H1 (cell line): ENCODE data around the gene C5AR1. TPM values are rescaled to one million over a fixed set of nuclear protein-coding genes. Genes with fewer than 3 reads are reported as not detected.
"Not testable (repeated sequence)": the region's sequence is repeated elsewhere in the genome, so short reads cannot be mapped to it uniquely, and the experiment has no call there.

Experiments
- CTCF ChIA-PET: fragments of 300-600 bp; sonication (Branson Sonifier 250); formaldehyde crosslinking; loops from one replicate; lab custom pipeline; 2021; ENCODE audit not compliant: partially characterized antibody; lab: Charles Lee
- POLR2A ChIA-PET: fragments of 300-600 bp; sonication (Branson Sonifier 250); formaldehyde crosslinking; loops from one replicate; lab custom pipeline; 2021; ENCODE audit warnings: inconsistent platforms; ENCODE audit not compliant: partially characterized antibody; lab: Charles Lee
- DNase-seq, 2 experiments: peaks; one replicate each; pipeline versions ENCODE4 v3.0.0 to v3.0.0-alpha.2; 2010 to 2022; ENCODE audit warnings: low spot score in 2 of 2, low read depth in 1 of 2, mixed read lengths in 1 of 2
- FAIRE-seq: peaks from 2 replicates; lab custom pipeline; 2011; peaks lifted over from hg19 to GRCh38; lab: Jason Lieb, UNC
- H2AFZ ChIP-seq: 2 replicates; pipeline ENCODE4 v1.8.1; 2012; ENCODE audit warnings: low read length, inconsistent platforms
- H2AK5ac ChIP-seq: 2 replicates; pipeline ENCODE4 v1.6.1; 2013; ENCODE audit warnings: low read depth, low read length
- H2BK120ac ChIP-seq: replicated peaks from 2 replicates; pipeline ENCODE3; 2013; ENCODE audit warnings: low read depth, low read length, inconsistent platforms
- H2BK12ac ChIP-seq: 2 replicates; pipeline ENCODE4 v1.6.1; 2013; ENCODE audit warnings: low read depth, low read length
- H2BK15ac ChIP-seq: 2 replicates; pipeline ENCODE4 v1.6.1; 2013; ENCODE audit warnings: low read length
- H2BK20ac ChIP-seq: 2 replicates; pipeline ENCODE4 v1.6.1; 2013; ENCODE audit warnings: low read length
- H2BK5ac ChIP-seq: 2 replicates; pipeline ENCODE4 v1.6.1; 2013; ENCODE audit warnings: low read depth, low read length
- H3K14ac ChIP-seq: 2 replicates; pipeline ENCODE4 v1.6.1; 2013; ENCODE audit warnings: inconsistent platforms; ENCODE audit not compliant: insufficient read length
- H3K18ac ChIP-seq: 2 replicates; pipeline ENCODE4 v1.6.1; 2013; ENCODE audit warnings: low read length; ENCODE audit errors: extremely low read depth
- H3K23ac ChIP-seq: 2 replicates; pipeline ENCODE4 v1.6.1; 2013; ENCODE audit warnings: inconsistent platforms; ENCODE audit not compliant: insufficient read length
- H3K23me2 ChIP-seq: 2 replicates; pipeline ENCODE4 v1.6.1; 2013; ENCODE audit warnings: low read depth, low read length
- H3K27ac ChIP-seq: 2 replicates; pipeline ENCODE4 v1.6.1; 2011; ENCODE audit warnings: low read depth, low read length, inconsistent platforms
- H3K27me3 ChIP-seq, 4 experiments: replicated peaks in 1 of 4; 1 replicate in 1 of 4; 2 replicates in 3 of 4; pipeline versions ENCODE4 v1.6.1 to v1.8.1; 2011 to 2013; ENCODE audit warnings: low read length in 3 of 4, mild to moderate bottlenecking in 3 of 4, inconsistent platforms in 2 of 4, mixed read lengths in 2 of 4, moderate library complexity in 1 of 4; ENCODE audit not compliant: control insufficient read depth in 3 of 4, insufficient read depth in 3 of 4; ENCODE audit errors: extremely low read depth in 1 of 4
- H3K36me3 ChIP-seq, 4 experiments: 2 replicates each; pipeline versions ENCODE4 v1.6.1 to v1.8.1; 2011 to 2013; ENCODE audit warnings: mild to moderate bottlenecking in 4 of 4, low read length in 3 of 4, moderate library complexity in 2 of 4, control low read depth in 1 of 4, inconsistent platforms in 1 of 4; ENCODE audit not compliant: insufficient read depth in 4 of 4, control insufficient read depth in 2 of 4
- H3K4ac ChIP-seq: replicated peaks from 2 replicates; pipeline ENCODE3; 2013; ENCODE audit warnings: low read length, low read depth, mixed read lengths, inconsistent platforms; ENCODE audit not compliant: insufficient read length
- H3K4me1 ChIP-seq, 4 experiments: replicated peaks in 1 of 4; 1 replicate in 1 of 4; 2 replicates in 3 of 4; pipeline versions ENCODE4 v1.6.1 to v1.8.1; 2011 to 2013; ENCODE audit warnings: low read length in 3 of 4, inconsistent platforms in 2 of 4, mixed read lengths in 1 of 4; ENCODE audit not compliant: insufficient read depth in 4 of 4, control insufficient read depth in 3 of 4
- H3K4me2 ChIP-seq, 2 experiments: 2 replicates each; pipeline versions ENCODE4 v1.6.1 to v1.8.1; 2011 to 2013; ENCODE audit warnings: low read depth in 2 of 2, low read length in 2 of 2, control low read depth in 1 of 2, inconsistent platforms in 1 of 2, mild to moderate bottlenecking in 1 of 2; ENCODE audit not compliant: insufficient read depth in 1 of 2
- H3K4me3 ChIP-seq, 4 experiments: fragments of 200-600, 300-600 bp in 1 of 4; sonication (generic), shearing (Covaris generic), sonication (Bioruptor Twin) in 1 of 4; 2 replicates each; pipeline versions ENCODE4 v1.5.1 to v1.8.1; 2011 to 2016; ENCODE audit warnings: low read length in 4 of 4, low read depth in 3 of 4, control low read depth in 2 of 4, inconsistent platforms in 2 of 4, mild to moderate bottlenecking in 2 of 4, mixed read lengths in 1 of 4, moderate library complexity in 1 of 4; ENCODE audit not compliant: insufficient read depth in 2 of 4; ENCODE audit errors: extremely low read depth in 1 of 4
- H3K56ac ChIP-seq: replicated peaks from 2 replicates; pipeline ENCODE3; 2013; ENCODE audit warnings: low read depth, mild to moderate bottlenecking, mixed read lengths, low read length, inconsistent platforms; ENCODE audit not compliant: insufficient read length
- H3K79me1 ChIP-seq: 2 replicates; pipeline ENCODE4 v1.6.1; 2013; ENCODE audit warnings: low read depth, low read length, control low read depth
- H3K79me2 ChIP-seq, 2 experiments: 2 replicates each; pipeline versions ENCODE4 v1.6.1 to v1.8.1; 2012 to 2013; ENCODE audit warnings: low read length in 2 of 2, mild to moderate bottlenecking in 2 of 2, inconsistent platforms in 1 of 2; ENCODE audit not compliant: insufficient read depth in 2 of 2, control insufficient read depth in 1 of 2
- H3K9ac ChIP-seq, 4 experiments: replicated peaks in 1 of 4; 1 replicate in 1 of 4; 2 replicates in 3 of 4; pipeline versions ENCODE4 v1.6.1 to v1.8.1; 2011 to 2013; ENCODE audit warnings: low read depth in 3 of 4, low read length in 3 of 4, control low read depth in 2 of 4, mild to moderate bottlenecking in 2 of 4, moderate library complexity in 2 of 4, inconsistent platforms in 1 of 4; ENCODE audit errors: extremely low read depth in 1 of 4
- H3K9me3 ChIP-seq, 2 experiments: 2 replicates each; pipeline versions ENCODE4 v1.6.1 to v1.8.1; 2012 to 2013; ENCODE audit warnings: mild to moderate bottlenecking in 2 of 2, moderate library complexity in 2 of 2, control low read depth in 1 of 2, inconsistent platforms in 1 of 2, low read depth in 1 of 2, low read length in 1 of 2, mixed read lengths in 1 of 2; ENCODE audit not compliant: insufficient read depth in 2 of 2
- H4K20me1 ChIP-seq, 2 experiments: replicated peaks in 1 of 2; 2 replicates each; pipeline versions ENCODE3 to v1.8.1; 2011 to 2013; ENCODE audit warnings: inconsistent platforms in 2 of 2, low read length in 2 of 2, mild to moderate bottlenecking in 1 of 2; ENCODE audit not compliant: insufficient read depth in 2 of 2, control insufficient read depth in 1 of 2
- H4K5ac ChIP-seq: 2 replicates; pipeline ENCODE4 v1.6.1; 2013; ENCODE audit warnings: low read length, low read depth, mixed read lengths, inconsistent platforms; ENCODE audit not compliant: insufficient read length
- H4K8ac ChIP-seq: 2 replicates; pipeline ENCODE4 v1.8.0; 2013; ENCODE audit warnings: mild to moderate bottlenecking, moderate library complexity, low read length, inconsistent platforms; ENCODE audit not compliant: insufficient read depth; ENCODE audit errors: extremely low read depth
- H4K91ac ChIP-seq: replicated peaks from 2 replicates; pipeline ENCODE3; 2013; ENCODE audit warnings: low read length, mixed read lengths, inconsistent platforms; ENCODE audit not compliant: insufficient read length
- WGBS, 2 experiments: shearing (Covaris generic) in 1 of 2; methylation state at CpG; one replicate each; pipeline versions ENCODE4 v1.1.6 to v1.1.7; 2013 to 2015; ENCODE audit warnings: low lambda C conversion rate in 2 of 2, mixed read lengths in 2 of 2, inconsistent platforms in 1 of 2, low coverage in 1 of 2, missing lambda C conversion rate in 1 of 2; ENCODE audit not compliant: insufficient replicate concordance in 2 of 2, insufficient coverage in 1 of 2, insufficient read length in 1 of 2; ENCODE audit errors: extremely low coverage in 1 of 2, missing lambda C conversion rate in 1 of 2; 5-methylcytosine and 5-hydroxymethylcytosine counted together
- polyA plus RNA-seq, 7 experiments: library from polyadenylated mRNA; depleted of rRNA in 3 of 7; stranded (reverse) in 5 of 7; unstranded in 2 of 7; fragments of >200 nt in 5 of 7; fragments of 200-250 nt in 2 of 7; gene quantifications; 1 replicate in 5 of 7; 2 replicates in 1 of 7; 4 replicates in 1 of 7; pipeline versions ENCODE4 v1.2.1 to v1.2.3, GENCODE V29; 2011 to 2013; ENCODE audit warnings: missing spikeins in 2 of 7, mixed read lengths in 2 of 7
- total RNA-seq: library from RNA; stranded (reverse); fragmentation: NEBNext Ultra II Directional; extraction: Animal tissue kit (Norgen Biotek cat#: 25700); gene quantifications from 2 replicates; pipeline ENCODE4 v1.2.1, GENCODE V29; 2021

Gene C5AR1
- total and polyA plus RNA-seq, 2 of the 8 experiments (the other 6 are each of a cell fraction or from before 2014, with no cell fraction given), result 0.20 TPM; not detected in 1

DNA sequence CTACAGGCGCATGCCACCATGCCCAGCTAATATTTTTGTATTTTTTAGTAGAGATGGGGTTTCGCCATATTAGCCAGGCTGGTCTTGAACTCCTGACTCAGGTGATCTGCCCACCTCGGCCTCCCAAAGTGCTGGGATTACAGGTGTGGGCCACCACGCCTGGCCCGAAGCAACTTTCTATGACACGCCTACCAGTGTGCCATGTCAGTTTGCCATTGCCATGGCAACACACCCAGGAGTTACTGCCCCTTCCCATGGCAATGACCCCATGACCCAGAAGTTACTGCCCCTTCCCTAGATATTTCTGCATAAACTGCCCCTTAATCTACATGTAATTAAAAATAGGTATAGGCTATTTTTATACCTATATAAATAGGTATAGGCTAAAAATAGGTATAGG, 36.4 kb downstream of the C5AR1 start:
- H2BK120ac ChIP-seq, H3K4me1 ChIP-seq, H2BK20ac ChIP-seq, H3K4me2 ChIP-seq, FAIRE-seq, H2BK12ac ChIP-seq, H3K4me3 ChIP-seq, H3K56ac ChIP-seq, H4K20me1 ChIP-seq, H3K79me1 ChIP-seq, DNase-seq, H3K18ac ChIP-seq, H2BK15ac ChIP-seq, H3K27me3 ChIP-seq, H3K9me3 ChIP-seq, H3K36me3 ChIP-seq, POLR2A ChIA-PET, H3K14ac ChIP-seq, H4K8ac ChIP-seq, H4K91ac ChIP-seq, H3K9ac ChIP-seq, H3K27ac ChIP-seq, H3K23me2 ChIP-seq, H2AFZ ChIP-seq, H2AK5ac ChIP-seq, H2BK5ac ChIP-seq, H4K5ac ChIP-seq, H3K23ac ChIP-seq, H3K4ac ChIP-seq: not testable (repeated sequence)
- peaks cover 0 to 14% of the 10 kb centered on the region in 2 experiments; a peak in 2 of 4 replicates for H3K79me2 ChIP-seq
- WGBS, 2 experiments, result 89% methylated on average over 6 of the region's 6 CpGs; no CpG with 5 or more reads in 1 of the 2 experiments
- CTCF ChIA-PET, result interaction anchor here (0.7 to 0.9 kb wide), 2 partner anchors 46 to 54 kb away, joined by 3 to 5 read pairs; no protein-coding TSS in a partner anchor
